Endothelial cell (in vitro differentiated cells): ENCODE measurements around the gene SLC2A4. TPM values are rescaled to one million over a fixed set of nuclear protein-coding genes. Genes with fewer than 3 reads are reported as not detected.

Source experiments
- DNase-seq: peaks from one replicate; pipeline ENCODE4 v3.0.0; 2021; ENCODE audit warnings: low spot score
- H3K27ac Mint-ChIP-seq: one replicate; pipeline ENCODE4 v1.8.0; 2021; ENCODE audit warnings: mixed read lengths, inconsistent platforms; ENCODE audit not compliant: unreplicated experiment
- H3K27me3 Mint-ChIP-seq: one replicate; pipeline ENCODE4 v1.8.0; 2021; ENCODE audit warnings: mild to moderate bottlenecking, moderate library complexity, mixed read lengths, inconsistent platforms; ENCODE audit not compliant: unreplicated experiment
- H3K36me3 Mint-ChIP-seq: one replicate; pipeline ENCODE4 v1.8.0; 2021; ENCODE audit warnings: mild to moderate bottlenecking, low read depth, mixed read lengths, inconsistent platforms; ENCODE audit not compliant: unreplicated experiment
- H3K4me1 Mint-ChIP-seq: one replicate; pipeline ENCODE4 v1.8.0; 2021; ENCODE audit warnings: mild to moderate bottlenecking, mixed read lengths, inconsistent platforms; ENCODE audit not compliant: unreplicated experiment
- H3K4me3 Mint-ChIP-seq: one replicate; pipeline ENCODE4 v1.8.0; 2021; ENCODE audit warnings: mild to moderate bottlenecking, mixed read lengths, inconsistent platforms; ENCODE audit not compliant: unreplicated experiment
- H3K9me3 Mint-ChIP-seq: one replicate; pipeline ENCODE4 v1.8.0; 2021; ENCODE audit warnings: mixed read lengths, inconsistent platforms; ENCODE audit not compliant: unreplicated experiment
- total RNA-seq: library from RNA; stranded (reverse); fragmentation: NEBNext Ultra II Directional; extraction: Animal tissue kit (Norgen Biotek cat#: 25700); gene quantifications from one replicate; pipeline ENCODE4 v1.2.1, GENCODE V29; 2021; ENCODE audit not compliant: unreplicated experiment
- TF ChIP-seq, protein P1 (sequence below): fragments of 200-600 bp; sonication (generic); IDR thresholded peaks from one replicate; pipeline ENCODE4 v1.5.0; 2021; ENCODE audit warnings: antibody characterized with exemption; ENCODE audit not compliant: unreplicated experiment

SLC2A4 gene
- total RNA-seq, 1 donor from 2014 or later: 2.2 TPM

DNA sequence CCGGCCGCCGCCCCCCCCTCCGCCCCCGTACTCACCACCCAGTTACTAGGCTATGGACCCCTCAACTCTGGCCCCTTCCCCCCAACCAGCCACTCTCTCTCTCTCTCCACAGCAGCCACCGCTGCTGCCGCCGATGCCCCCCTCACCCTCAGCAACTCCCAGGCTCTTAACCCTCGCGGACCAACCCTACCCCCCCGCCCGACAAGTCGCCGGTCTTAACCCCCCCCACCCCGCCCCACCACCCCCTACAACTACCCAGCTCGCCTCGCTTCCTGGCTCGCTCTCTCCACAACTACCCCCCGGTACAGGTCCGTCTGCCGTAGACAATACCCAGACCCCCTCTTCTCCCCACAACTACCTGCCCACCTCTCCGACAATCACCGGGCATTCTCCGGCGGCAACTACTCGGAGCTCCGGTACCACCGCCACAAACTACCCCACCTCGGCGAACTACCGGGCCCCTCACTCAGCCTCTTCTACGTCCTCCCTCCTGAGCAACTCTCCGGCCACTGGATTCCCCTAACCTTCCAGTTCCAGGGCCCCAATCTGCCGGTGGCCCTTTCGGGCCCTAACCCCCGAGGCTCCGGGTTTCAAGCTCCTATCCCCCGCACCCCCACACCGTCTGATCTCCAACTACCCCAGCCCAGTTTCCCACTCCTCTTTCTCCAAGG lies 43.0 kb upstream of the SLC2A4 start:
- Mint-ChIP-seq H3K4me3 (peak overlapping the region; percentile 98), H3K4me1 (peaks cover 47% of the 10 kb centered on the region), H3K36me3 (peaks cover 56% of the 10 kb centered on the region), H3K27me3 (peaks cover 42% of the 10 kb centered on the region), H3K27ac (peak overlapping the region; percentile 89), H3K9me3 (no peaks in the 10 kb centered on the region)
- TF ChIP-seq, protein P1, sequence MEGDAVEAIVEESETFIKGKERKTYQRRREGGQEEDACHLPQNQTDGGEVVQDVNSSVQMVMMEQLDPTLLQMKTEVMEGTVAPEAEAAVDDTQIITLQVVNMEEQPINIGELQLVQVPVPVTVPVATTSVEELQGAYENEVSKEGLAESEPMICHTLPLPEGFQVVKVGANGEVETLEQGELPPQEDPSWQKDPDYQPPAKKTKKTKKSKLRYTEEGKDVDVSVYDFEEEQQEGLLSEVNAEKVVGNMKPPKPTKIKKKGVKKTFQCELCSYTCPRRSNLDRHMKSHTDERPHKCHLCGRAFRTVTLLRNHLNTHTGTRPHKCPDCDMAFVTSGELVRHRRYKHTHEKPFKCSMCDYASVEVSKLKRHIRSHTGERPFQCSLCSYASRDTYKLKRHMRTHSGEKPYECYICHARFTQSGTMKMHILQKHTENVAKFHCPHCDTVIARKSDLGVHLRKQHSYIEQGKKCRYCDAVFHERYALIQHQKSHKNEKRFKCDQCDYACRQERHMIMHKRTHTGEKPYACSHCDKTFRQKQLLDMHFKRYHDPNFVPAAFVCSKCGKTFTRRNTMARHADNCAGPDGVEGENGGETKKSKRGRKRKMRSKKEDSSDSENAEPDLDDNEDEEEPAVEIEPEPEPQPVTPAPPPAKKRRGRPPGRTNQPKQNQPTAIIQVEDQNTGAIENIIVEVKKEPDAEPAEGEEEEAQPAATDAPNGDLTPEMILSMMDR: no peak
- no peak for DNase-seq

DNA sequence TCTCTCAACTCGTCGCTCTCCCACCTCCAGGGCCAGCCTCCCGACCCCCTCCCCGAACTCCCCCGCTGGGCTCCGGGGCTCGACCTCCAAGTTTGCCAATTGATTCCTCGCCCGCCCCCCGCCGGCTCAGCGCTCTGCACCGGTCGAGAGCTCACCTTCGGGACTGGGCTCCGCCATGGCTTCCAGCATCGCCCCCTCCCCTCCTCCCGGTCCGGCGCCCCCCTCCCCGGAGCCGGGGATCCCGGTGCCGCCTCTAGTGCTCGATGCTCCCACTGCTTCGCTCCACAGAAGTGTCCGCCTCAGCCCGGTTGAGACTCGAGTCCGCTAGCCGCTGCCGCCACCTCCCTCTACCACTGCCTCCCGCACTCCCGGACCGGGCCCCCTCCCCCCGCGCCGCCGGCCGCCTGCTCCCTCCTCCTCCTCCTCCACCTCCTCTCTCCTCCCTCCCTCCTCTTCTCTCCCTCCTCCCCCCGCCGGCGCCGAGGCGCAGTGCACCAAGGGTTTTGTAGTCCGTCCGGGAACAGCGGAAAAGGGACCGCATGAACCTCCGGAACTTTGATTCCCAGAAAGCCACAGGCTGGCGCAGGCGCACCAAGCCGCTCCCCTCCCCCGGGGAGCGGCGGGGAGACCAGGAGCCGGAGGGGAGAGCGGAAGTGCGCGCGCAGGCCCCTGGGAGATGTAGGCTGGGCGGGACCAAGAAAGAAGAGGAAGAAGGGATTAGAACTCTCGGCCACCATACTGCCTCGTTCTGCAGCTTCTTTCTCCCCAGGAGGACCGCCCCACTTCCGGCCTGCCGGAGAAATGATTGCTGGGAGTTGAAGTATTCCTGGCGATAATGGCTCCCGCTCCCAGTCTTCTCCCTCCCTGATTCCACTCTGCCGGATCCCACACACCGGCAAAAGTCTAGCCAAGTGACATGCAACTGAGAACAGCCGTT lies 42.2 kb upstream of the SLC2A4 start, which contains the start of gene PHF23:
Gene PHF23 (minus strand): TSS at position 367 of the 937 bp plus-strand sequence. CDS start 178 bp downstream, at position 189.
- Mint-ChIP-seq H3K27ac (peak within 1 kb of the TSS; percentile 98), H3K4me1 (peaks cover 44% of the 10 kb centered on the region), H3K36me3 (peaks cover 58% of the 10 kb centered on the region), H3K4me3 (peak within 1 kb of the TSS; percentile 98), H3K27me3 (peaks cover 37% of the 10 kb centered on the region), H3K9me3 (no peaks in the 10 kb centered on the region)
- DNase-seq: peak; percentile 97
- TF ChIP-seq, protein P1: no peak

DNA sequence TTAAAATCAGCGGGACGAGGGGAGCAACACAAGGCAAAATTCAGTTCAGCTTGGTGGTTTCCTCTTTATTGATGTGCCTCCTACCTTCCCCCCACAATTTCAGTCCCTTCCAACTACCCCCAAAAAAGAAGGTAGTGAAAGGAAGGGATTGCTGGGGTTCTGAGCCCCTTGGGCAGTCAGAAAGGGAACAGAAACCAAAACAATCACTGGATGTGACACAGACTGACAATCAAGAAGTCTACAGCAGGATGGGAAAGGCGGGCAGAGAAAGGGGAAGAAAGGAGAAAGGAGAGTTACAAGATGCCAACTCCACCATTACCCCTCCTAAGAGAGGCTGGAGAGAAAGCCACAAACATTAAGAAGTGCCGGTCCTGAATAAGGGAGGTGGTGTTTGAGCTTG lies 41.1 kb upstream of the SLC2A4 start:
- Mint-ChIP-seq H3K27me3 (peaks cover 34% of the 10 kb centered on the region), H3K27ac (peak overlapping the region; percentile 98), H3K36me3 (peaks cover 53% of the 10 kb centered on the region), H3K4me3 (peak overlapping the region; percentile 98), H3K4me1 (peaks cover 40% of the 10 kb centered on the region), H3K9me3 (no peaks in the 10 kb centered on the region)
- TF ChIP-seq, protein P1: no peak
- DNase-seq: no peak

DNA sequence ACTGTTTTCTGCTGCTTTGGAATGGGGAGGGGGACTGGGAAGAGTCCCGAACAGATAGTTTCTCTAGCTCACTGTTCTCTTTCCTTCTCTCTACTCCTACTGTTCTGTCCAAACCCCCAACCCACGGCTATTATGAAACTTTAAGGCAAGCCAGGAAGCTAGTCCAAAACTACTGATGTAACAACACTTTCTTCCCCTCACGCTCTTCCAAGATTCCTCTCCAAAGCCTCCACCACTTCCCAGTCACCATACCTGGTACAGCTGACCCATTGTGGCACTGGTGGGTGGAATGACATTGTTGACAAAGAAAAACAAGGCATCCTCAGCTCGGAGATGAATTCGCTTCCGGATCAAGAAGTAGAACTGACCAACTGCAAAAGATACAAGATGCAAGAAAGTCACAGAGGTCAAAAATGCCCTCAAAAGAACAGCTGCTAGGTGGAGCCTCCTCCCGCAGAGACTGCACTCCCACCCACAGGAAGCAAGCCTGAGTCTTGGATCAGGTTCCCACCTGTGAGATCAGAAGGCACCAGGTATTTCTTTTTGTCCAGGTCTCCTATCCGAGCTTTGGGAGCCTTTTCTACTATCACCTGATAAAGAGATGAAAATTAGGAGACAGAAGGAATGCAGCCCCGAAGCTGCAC lies 40.3 kb upstream of the SLC2A4 start:
- Mint-ChIP-seq H3K27ac (peak overlapping the region; percentile 98), H3K4me1 (peaks cover 40% of the 10 kb centered on the region), H3K4me3 (peak overlapping the region; percentile 98), H3K36me3 (peaks cover 50% of the 10 kb centered on the region), H3K9me3 (no peaks in the 10 kb centered on the region), H3K27me3 (peaks cover 34% of the 10 kb centered on the region)
- DNase-seq: no peak
- TF ChIP-seq, protein P1: no peak
